Neural progenitor cell (in vitro differentiated cells): Measurements from ENCODE around the gene PRRG1.

Source experiments
- EZH2 ChIP-seq: fragments of 200-600 bp; sonication (generic); IDR thresholded peaks from 2 replicates; pipeline ENCODE4 v1.6.1; 2017; ENCODE audit warnings: antibody characterized with exemption, mild to moderate bottlenecking, moderate library complexity
- EZH2phosphoT487 ChIP-seq: fragments of 200-600 bp; sonication (generic); IDR thresholded peaks from 2 replicates; pipeline ENCODE4 v1.6.1; 2017; ENCODE audit warnings: antibody characterized with exemption
- TF ChIP-seq, protein P1 (sequence below): fragments of 200-600 bp; sonication (generic); IDR thresholded peaks from 2 replicates; pipeline ENCODE4 v1.5.1; 2017; ENCODE audit warnings: antibody characterized with exemption, mild to moderate bottlenecking

- TF ChIP-seq EZH2phosphoT487 (no peak), EZH2 (no peak)
- TF ChIP-seq, protein P1, sequence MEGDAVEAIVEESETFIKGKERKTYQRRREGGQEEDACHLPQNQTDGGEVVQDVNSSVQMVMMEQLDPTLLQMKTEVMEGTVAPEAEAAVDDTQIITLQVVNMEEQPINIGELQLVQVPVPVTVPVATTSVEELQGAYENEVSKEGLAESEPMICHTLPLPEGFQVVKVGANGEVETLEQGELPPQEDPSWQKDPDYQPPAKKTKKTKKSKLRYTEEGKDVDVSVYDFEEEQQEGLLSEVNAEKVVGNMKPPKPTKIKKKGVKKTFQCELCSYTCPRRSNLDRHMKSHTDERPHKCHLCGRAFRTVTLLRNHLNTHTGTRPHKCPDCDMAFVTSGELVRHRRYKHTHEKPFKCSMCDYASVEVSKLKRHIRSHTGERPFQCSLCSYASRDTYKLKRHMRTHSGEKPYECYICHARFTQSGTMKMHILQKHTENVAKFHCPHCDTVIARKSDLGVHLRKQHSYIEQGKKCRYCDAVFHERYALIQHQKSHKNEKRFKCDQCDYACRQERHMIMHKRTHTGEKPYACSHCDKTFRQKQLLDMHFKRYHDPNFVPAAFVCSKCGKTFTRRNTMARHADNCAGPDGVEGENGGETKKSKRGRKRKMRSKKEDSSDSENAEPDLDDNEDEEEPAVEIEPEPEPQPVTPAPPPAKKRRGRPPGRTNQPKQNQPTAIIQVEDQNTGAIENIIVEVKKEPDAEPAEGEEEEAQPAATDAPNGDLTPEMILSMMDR, result no peak
Measured at GRCh38 chrX:37349221-37350033, at the start of gene PRRG1.
